Neural progenitor cell (in vitro differentiated cells): ENCODE measurements around the gene ELANE. TPM values are rescaled to one million over a fixed set of nuclear protein-coding genes. Genes with fewer than 3 reads are reported as not detected.
A peak's percentile ranks its signal among the peaks of the same experiment; 100 is the strongest.

Source experiments
- DNase-seq: peaks from one replicate; pipeline ENCODE4 v3.0.0-alpha.2; 2016; ENCODE audit warnings: low spot score
- H2AFZ ChIP-seq: fragments of 200-600 bp; sonication (generic); replicated peaks from 2 replicates; pipeline ENCODE4 v1.6.1; 2016; ENCODE audit warnings: antibody characterized with exemption
- H3F3A ChIP-seq: fragments of 200-600 bp; sonication (generic); 2 replicates; pipeline ENCODE4 v1.6.1; 2016; ENCODE audit warnings: antibody characterized with exemption, low read depth
- H3K27ac ChIP-seq: fragments of 200-600 bp; sonication (generic); 2 replicates; pipeline ENCODE4 v1.5.1; 2016; ENCODE audit warnings: mild to moderate bottlenecking
- H3K27me3 ChIP-seq: fragments of 200-600 bp; sonication (generic); 2 replicates; pipeline ENCODE4 v1.6.1; 2016; ENCODE audit warnings: mild to moderate bottlenecking, moderate library complexity
- H3K36me3 ChIP-seq: fragments of 200-600 bp; sonication (generic); 2 replicates; pipeline ENCODE4 v1.5.1; 2016
- H3K4me1 ChIP-seq: fragments of 200-600 bp; sonication (generic); 2 replicates; pipeline ENCODE4 v1.6.1; 2016; ENCODE audit warnings: mixed run types
- H3K4me2 ChIP-seq: fragments of 200-600 bp; sonication (generic); 2 replicates; pipeline ENCODE4 v1.6.1; 2016
- H3K4me3 ChIP-seq: fragments of 200-600 bp; sonication (generic); 2 replicates; pipeline ENCODE4 v1.5.1; 2016
- H3K79me2 ChIP-seq: fragments of 200-600 bp; sonication (generic); 2 replicates; pipeline ENCODE4 v1.6.1; 2016; ENCODE audit warnings: low read depth
- H3K9ac ChIP-seq: fragments of 200-600 bp; sonication (generic); 2 replicates; pipeline ENCODE4 v1.6.1; 2016
- H3K9me3 ChIP-seq: fragments of 200-600 bp; sonication (generic); 2 replicates; pipeline ENCODE4 v1.5.1; 2016; ENCODE audit warnings: low read depth
- H4K20me1 ChIP-seq: fragments of 200-600 bp; sonication (generic); 2 replicates; pipeline ENCODE4 v1.6.1; 2016; ENCODE audit warnings: low read depth
- H3K27ac Mint-ChIP-seq: 3 replicates; pipeline ENCODE4 v1.8.0; 2021; ENCODE audit warnings: mixed read lengths
- H3K27me3 Mint-ChIP-seq: 2 replicates; pipeline ENCODE4 v1.8.0; 2022; ENCODE audit warnings: low read depth, mild to moderate bottlenecking, inconsistent platforms, moderate library complexity, mixed read lengths; ENCODE audit not compliant: insufficient read depth
- H3K36me3 Mint-ChIP-seq: 3 replicates; pipeline ENCODE4 v1.8.0; 2021; ENCODE audit warnings: mixed read lengths
- H3K4me1 Mint-ChIP-seq: 3 replicates; pipeline ENCODE4 v1.8.0; 2021; ENCODE audit warnings: mixed read lengths
- H3K4me3 Mint-ChIP-seq: 3 replicates; pipeline ENCODE4 v1.8.0; 2021; ENCODE audit warnings: mild to moderate bottlenecking, moderate library complexity, mixed read lengths
- H3K9me3 Mint-ChIP-seq: 3 replicates; pipeline ENCODE4 v1.8.0; 2020; ENCODE audit warnings: mixed read lengths
- EZH2 ChIP-seq: fragments of 200-600 bp; sonication (generic); IDR thresholded peaks from 2 replicates; pipeline ENCODE4 v1.6.1; 2017; ENCODE audit warnings: antibody characterized with exemption, mild to moderate bottlenecking, moderate library complexity
- EZH2phosphoT487 ChIP-seq: fragments of 200-600 bp; sonication (generic); IDR thresholded peaks from 2 replicates; pipeline ENCODE4 v1.6.1; 2017; ENCODE audit warnings: antibody characterized with exemption
- microRNA counts: library from miRNA; unstranded; fragments of <30 nt; microRNA quantifications from one replicate; lab custom pipeline; 2016
- microRNA-seq: library from miRNA; unstranded; fragments of <30 nt; microRNA quantifications from one replicate; pipeline ENCODE4, GENCODE V29; 2016
- small RNA-seq: library from RNA; depleted of rRNA; stranded (forward); fragments of <200 nt; gene quantifications from one replicate; pipeline ENCODE3, GENCODE V24; 2015
- total RNA-seq: library from RNA; depleted of rRNA; stranded (reverse); fragments of >200 nt; gene quantifications from 2 replicates; pipeline ENCODE4 v1.2.3, GENCODE V29; 2015; ENCODE audit warnings: low replicate concordance
- TF ChIP-seq, protein P1 (sequence below): fragments of 200-600 bp; sonication (generic); IDR thresholded peaks from 2 replicates; pipeline ENCODE4 v1.5.1; 2017; ENCODE audit warnings: antibody characterized with exemption, mild to moderate bottlenecking

Gene ELANE
- total RNA-seq, 1 donor from 2014 or later, result not detected

DNA sequence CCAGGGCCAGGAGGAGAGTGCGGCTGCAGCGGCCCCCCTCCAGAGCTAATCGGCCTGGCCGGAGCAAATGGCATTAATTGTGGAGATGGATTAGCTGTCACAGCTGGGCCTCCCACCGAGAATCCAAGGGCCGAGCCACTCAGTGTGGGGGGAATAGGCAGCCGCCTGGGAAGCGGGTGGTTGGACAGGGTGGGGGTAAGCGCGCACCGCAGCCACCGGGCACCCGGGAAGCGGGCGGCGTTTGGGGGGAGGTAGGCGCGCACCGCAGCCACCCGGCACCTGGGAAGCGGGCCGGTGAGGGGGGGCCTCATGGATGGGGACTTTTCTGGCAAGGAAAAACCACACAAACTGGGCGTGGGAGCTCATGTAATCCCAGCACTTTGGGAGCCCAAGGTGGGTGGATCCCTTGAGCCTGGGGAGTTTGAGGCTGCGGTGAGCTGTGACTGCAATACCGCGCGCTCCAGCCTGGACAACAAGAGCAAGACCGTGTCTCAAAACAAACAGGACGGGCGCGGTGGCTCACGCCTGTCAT lies 51.2 kb downstream of the ELANE start:
- no peak overlapping the region for H2AFZ ChIP-seq
- H3K27me3 ChIP-seq, result no peaks in the 10 kb centered on the region
- peaks cover 28% of the 10 kb centered on the region for H3F3A ChIP-seq
- H3K79me2 ChIP-seq, result peaks cover 46% of the 10 kb centered on the region
- Mint-ChIP-seq H3K27me3 (peaks cover 2% of the 10 kb centered on the region), H3K27ac (no peak overlapping the region), H3K9me3 (no peaks in the 10 kb centered on the region), H3K4me1 (peaks cover 19% of the 10 kb centered on the region), H3K36me3 (no peaks in the 10 kb centered on the region), H3K4me3 (no peak overlapping the region)
- peaks cover 10% of the 10 kb centered on the region for H3K4me1 ChIP-seq
- H3K4me2 ChIP-seq, result peak overlapping the region; percentile 67
- H3K9me3 ChIP-seq, result no peaks in the 10 kb centered on the region
- TF ChIP-seq, protein P1, sequence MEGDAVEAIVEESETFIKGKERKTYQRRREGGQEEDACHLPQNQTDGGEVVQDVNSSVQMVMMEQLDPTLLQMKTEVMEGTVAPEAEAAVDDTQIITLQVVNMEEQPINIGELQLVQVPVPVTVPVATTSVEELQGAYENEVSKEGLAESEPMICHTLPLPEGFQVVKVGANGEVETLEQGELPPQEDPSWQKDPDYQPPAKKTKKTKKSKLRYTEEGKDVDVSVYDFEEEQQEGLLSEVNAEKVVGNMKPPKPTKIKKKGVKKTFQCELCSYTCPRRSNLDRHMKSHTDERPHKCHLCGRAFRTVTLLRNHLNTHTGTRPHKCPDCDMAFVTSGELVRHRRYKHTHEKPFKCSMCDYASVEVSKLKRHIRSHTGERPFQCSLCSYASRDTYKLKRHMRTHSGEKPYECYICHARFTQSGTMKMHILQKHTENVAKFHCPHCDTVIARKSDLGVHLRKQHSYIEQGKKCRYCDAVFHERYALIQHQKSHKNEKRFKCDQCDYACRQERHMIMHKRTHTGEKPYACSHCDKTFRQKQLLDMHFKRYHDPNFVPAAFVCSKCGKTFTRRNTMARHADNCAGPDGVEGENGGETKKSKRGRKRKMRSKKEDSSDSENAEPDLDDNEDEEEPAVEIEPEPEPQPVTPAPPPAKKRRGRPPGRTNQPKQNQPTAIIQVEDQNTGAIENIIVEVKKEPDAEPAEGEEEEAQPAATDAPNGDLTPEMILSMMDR, result no peak
- H3K36me3 ChIP-seq, result no peaks in the 10 kb centered on the region
- H3K4me3 ChIP-seq, result peak overlapping the region; percentile 29
- H3K9ac ChIP-seq, result no peak overlapping the region
- H3K27ac ChIP-seq, result peak overlapping the region; percentile 53
- peak; percentile 81 for DNase-seq
- peaks cover 84% of the 10 kb centered on the region for H4K20me1 ChIP-seq

DNA sequence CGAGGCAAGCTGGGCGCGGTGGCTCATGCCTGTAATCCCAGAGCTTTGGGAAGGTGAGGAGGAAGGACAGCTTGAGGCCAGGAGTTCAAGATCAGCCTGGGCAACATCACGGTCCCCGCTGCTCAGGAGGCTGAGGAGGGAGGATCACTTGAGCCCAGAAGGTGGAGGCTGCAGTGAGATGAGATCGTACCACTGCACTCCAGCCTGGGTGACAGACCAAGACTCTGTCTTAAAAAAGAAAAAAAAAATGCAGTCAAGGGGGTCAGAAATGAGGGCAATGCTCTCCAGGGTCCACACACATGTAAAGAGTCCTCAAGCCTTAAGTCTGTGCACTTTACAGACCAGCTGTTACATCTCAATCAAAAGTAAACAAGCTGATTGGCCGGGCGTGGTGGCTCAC lies 52.4 kb downstream of the ELANE start:
- Histone ChIP-seq H3K79me2 (peaks cover 58% of the 10 kb centered on the region), H3K27ac (no peak overlapping the region), H2AFZ (no peak overlapping the region), H3K36me3 (no peaks in the 10 kb centered on the region), H3K27me3 (no peaks in the 10 kb centered on the region), H3K4me2 (no peak overlapping the region), H3K4me3 (no peak overlapping the region), H3K9ac (no peak overlapping the region), H3K9me3 (no peaks in the 10 kb centered on the region), H3K4me1 (peaks cover 10% of the 10 kb centered on the region), H3F3A (peaks cover 24% of the 10 kb centered on the region), H4K20me1 (peaks cover 86% of the 10 kb centered on the region)
- H3K36me3 Mint-ChIP-seq, result no peaks in the 10 kb centered on the region
- TF ChIP-seq EZH2 (no peak), EZH2phosphoT487 (no peak)
- TF ChIP-seq, protein P1, result no peak
- H3K27me3 Mint-ChIP-seq, result peaks cover 2% of the 10 kb centered on the region
- peaks cover 12% of the 10 kb centered on the region for H3K4me1 Mint-ChIP-seq
- H3K27ac Mint-ChIP-seq, result no peak overlapping the region
- DNase-seq, result no peak
- H3K9me3 Mint-ChIP-seq, result no peaks in the 10 kb centered on the region
- no peak overlapping the region for H3K4me3 Mint-ChIP-seq

MicroRNAs encoded within 50 kb of the gene (microRNA counts, 767-probe panel; counts per million panel counts)
- 460 counts per million, percentile 90 among the panel's probes with 10 or more counts for microRNA hsa-miR-3187-3p (lab: Ali Mortazavi, UCI)

Small RNA genes within 50 kb of the gene (microRNA-seq; reads per million reads assigned to microRNA genes)
- gene MIR3187 (13.1 reads per million, percentile 43 among the genes with 10 or more reads in this experiment), gene MIR4745 (1.1 reads per million)

Small RNA genes within 50 kb of the gene (small RNA-seq; reads per million reads assigned to genes)
- not detected for gene MIR3187
- 0.39 reads per million, percentile 41 among the genes with 10 or more reads in this experiment for gene RNU6-9

Other genes with a start within 250 kb of the ELANE start
- gene POLRMT, start 218.8 kb upstream of the ELANE start, total RNA-seq, result 14.1 and 68.6 TPM in 2 replicates
- 0.37 TPM in 1 of 2 replicates, not detected in the other for gene FGF22, start 212.4 kb upstream of the ELANE start, total RNA-seq
- gene RNF126, start 189.1 kb upstream of the ELANE start, total RNA-seq, result 9.7 and 50.9 TPM in 2 replicates
- 2.4 and 21.9 TPM in 2 replicates for gene FSTL3, start 175.9 kb upstream of the ELANE start, total RNA-seq
- gene PRSS57, start 156.9 kb upstream of the ELANE start, total RNA-seq, result not detected in 2 replicates
- gene PALM, start 143.4 kb upstream of the ELANE start, total RNA-seq, result 13.9 and 40.7 TPM in 2 replicates
- not detected in 2 replicates for gene MISP, start 101.2 kb upstream of the ELANE start, total RNA-seq
- gene PTBP1, start 54.9 kb upstream of the ELANE start, total RNA-seq, result 237 and 543 TPM in 2 replicates
- 15.6 and 91.6 TPM in 2 replicates for gene PLPPR3, start 30.3 kb upstream of the ELANE start, total RNA-seq
- gene AZU1, start 24.5 kb upstream of the ELANE start, total RNA-seq, result 1.0 and 2.0 TPM in 2 replicates
- gene PRTN3, start 11.3 kb upstream of the ELANE start, total RNA-seq, result 0.28 TPM in 1 of 2 replicates, not detected in the other
- 0.90 TPM in 1 of 2 replicates, not detected in the other for gene CFD, start 7.4 kb downstream of the ELANE start, total RNA-seq
- 14.4 and 46.9 TPM in 2 replicates for gene MED16, start 40.9 kb downstream of the ELANE start, total RNA-seq
- not detected in 2 replicates for gene RNU6-9, start 41.2 kb downstream of the ELANE start, total RNA-seq
- gene R3HDM4, start 60.9 kb downstream of the ELANE start, total RNA-seq, result 22.7 and 58.2 TPM in 2 replicates
- gene KISS1R, start 65.0 kb downstream of the ELANE start, total RNA-seq, result 0.77 TPM in 1 of 2 replicates, not detected in the other
- 25.5 and 68.7 TPM in 2 replicates for gene ARID3A, start 73.7 kb downstream of the ELANE start, total RNA-seq
- gene WDR18, start 132.0 kb downstream of the ELANE start, total RNA-seq, result 38.6 and 156 TPM in 2 replicates
- 5.4 and 5.9 TPM in 2 replicates for gene GRIN3B, start 148.1 kb downstream of the ELANE start, total RNA-seq
- 31.7 and 175 TPM in 2 replicates for gene TMEM259, start 168.8 kb downstream of the ELANE start, total RNA-seq
- not detected in 2 replicates for gene RNU6-2, start 169.2 kb downstream of the ELANE start, total RNA-seq
- gene CNN2, start 174.3 kb downstream of the ELANE start, total RNA-seq, result 131 and 196 TPM in 2 replicates
- 1.4 and 21.9 TPM in 2 replicates for gene ABCA7, start 187.8 kb downstream of the ELANE start, total RNA-seq
- 9.6 and 18.2 TPM in 2 replicates for gene ARHGAP45, start 214.9 kb downstream of the ELANE start, total RNA-seq
- 98.8 and 197 TPM in 2 replicates for gene POLR2E, start 243.1 kb downstream of the ELANE start, total RNA-seq